ENCODE results near the gene DLX3. TPM values are rescaled to one million over a fixed set of nuclear protein-coding genes. Genes with fewer than 3 reads are reported as not detected.

The DLX3 gene
- total and polyA plus RNA-seq, 4 donors, result 0.17 to 1.3 (median 0.64) TPM

DNA sequence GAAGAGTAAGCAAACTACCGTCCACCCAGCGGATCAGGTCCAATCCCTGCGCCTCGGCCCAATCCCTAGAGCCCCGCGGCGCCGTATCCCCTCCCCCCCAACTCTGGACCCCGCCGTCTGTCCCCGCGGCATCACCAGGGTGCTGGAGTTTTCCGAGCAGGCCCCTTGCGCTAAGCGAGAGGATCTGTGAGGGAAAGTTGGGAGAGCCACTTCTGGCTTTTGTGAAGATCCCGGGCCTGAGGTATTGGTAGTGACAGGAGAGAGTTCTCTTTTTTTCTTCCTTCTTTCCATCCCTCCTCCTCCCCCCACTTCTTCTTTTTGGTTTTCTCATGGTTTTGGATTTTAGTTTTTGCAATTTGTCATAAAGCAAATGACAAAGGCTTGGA, 29.5 kb downstream of the DLX3 start:
- Histone ChIP-seq H3K27me3 (ENCODE audit: control insufficient read depth in 3 of 3, insufficient read depth in 3 of 3, low read length in 2 of 3) (peaks cover 0 to 85% (median 82%) of the 10 kb centered on the region in 3 donors), H3K4me3 (no peak overlapping the region), H3K9ac (ENCODE audit: insufficient read depth in 1 of 2, low read length in 2 of 2) (no peak overlapping the region), H3K4me1 (ENCODE audit: control insufficient read depth in 5 of 5, insufficient read depth in 5 of 5, low read length in 5 of 5) (peaks cover 0 to 23% (median 14%) of the 10 kb centered on the region in 5 donors), H3K36me3 (ENCODE audit: control insufficient read depth in 4 of 4, insufficient read depth in 4 of 4, low read length in 4 of 4) (no peaks in the 10 kb centered on the region), H3K9me3 (ENCODE audit: control insufficient read depth in 4 of 4, insufficient read depth in 3 of 4, low read length in 3 of 4) (peaks cover 0 to 6% (median 0%) of the 10 kb centered on the region in 4 donors), H3K27ac (ENCODE audit: low read depth in 1 of 2, low read length in 1 of 2) (no peak overlapping the region)
- 4 to 10% methylated on average over 16 of the region's 16 CpGs for WGBS, 2 donors
- no peak for ATAC-seq (ENCODE audit: insufficient read depth, low FRiP score)
- DNase-seq, result no peak
- TF ChIP-seq, protein P1, sequence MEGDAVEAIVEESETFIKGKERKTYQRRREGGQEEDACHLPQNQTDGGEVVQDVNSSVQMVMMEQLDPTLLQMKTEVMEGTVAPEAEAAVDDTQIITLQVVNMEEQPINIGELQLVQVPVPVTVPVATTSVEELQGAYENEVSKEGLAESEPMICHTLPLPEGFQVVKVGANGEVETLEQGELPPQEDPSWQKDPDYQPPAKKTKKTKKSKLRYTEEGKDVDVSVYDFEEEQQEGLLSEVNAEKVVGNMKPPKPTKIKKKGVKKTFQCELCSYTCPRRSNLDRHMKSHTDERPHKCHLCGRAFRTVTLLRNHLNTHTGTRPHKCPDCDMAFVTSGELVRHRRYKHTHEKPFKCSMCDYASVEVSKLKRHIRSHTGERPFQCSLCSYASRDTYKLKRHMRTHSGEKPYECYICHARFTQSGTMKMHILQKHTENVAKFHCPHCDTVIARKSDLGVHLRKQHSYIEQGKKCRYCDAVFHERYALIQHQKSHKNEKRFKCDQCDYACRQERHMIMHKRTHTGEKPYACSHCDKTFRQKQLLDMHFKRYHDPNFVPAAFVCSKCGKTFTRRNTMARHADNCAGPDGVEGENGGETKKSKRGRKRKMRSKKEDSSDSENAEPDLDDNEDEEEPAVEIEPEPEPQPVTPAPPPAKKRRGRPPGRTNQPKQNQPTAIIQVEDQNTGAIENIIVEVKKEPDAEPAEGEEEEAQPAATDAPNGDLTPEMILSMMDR (IDR thresholded peaks at IDR 0.05; ENCODE audit: control extremely low read depth, extremely low read depth), result no peak

DNA sequence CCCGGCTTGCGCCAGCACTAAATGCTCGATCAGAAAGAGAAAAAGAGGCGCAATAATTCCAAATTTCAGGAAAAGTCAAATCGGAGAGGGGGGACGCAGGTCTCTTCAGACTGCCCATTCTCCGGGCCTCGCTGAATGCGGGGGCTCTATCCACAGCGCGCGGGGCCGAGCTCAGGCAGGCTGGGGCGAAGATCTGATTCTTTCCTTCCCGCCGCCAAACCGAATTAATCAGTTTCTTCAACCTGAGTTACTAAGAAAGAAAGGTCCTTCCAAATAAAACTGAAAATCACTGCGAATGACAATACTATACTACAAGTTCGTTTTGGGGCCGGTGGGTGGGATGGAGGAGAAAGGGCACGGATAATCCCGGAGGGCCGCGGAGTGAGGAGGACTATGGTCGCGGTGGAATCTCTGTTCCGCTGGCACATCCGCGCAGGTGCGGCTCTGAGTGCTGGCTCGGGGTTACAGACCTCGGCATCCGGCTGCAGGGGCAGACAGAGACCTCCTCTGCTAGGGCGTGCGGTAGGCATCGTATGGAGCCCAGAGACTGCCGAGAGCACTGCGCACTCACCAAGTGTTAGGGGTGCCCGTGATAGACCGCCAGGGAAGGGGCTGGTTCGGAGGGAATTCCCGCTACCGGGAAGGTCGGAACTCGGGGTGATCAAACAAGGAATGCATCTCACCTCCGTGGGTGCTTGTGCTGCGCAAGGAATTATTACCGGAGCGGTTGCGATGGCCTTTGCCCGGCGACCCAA, 30.1 kb downstream of the DLX3 start:
- H3K27me3 ChIP-seq (ENCODE audit: control insufficient read depth in 3 of 3, insufficient read depth in 3 of 3, low read length in 2 of 3), result peaks cover 0 to 80% (median 76%) of the 10 kb centered on the region in 3 donors
- H3K4me3 ChIP-seq, result no peak overlapping the region
- H3K27ac ChIP-seq (ENCODE audit: low read depth in 1 of 2, low read length in 1 of 2), result no peak overlapping the region
- no peaks in the 10 kb centered on the region for H3K36me3 ChIP-seq (ENCODE audit: control insufficient read depth in 4 of 4, insufficient read depth in 4 of 4, low read length in 4 of 4)
- TF ChIP-seq, protein P1 (IDR thresholded peaks at IDR 0.05; ENCODE audit: control extremely low read depth, extremely low read depth), result no peak
- peaks cover 0 to 6% (median 0%) of the 10 kb centered on the region in 4 donors for H3K9me3 ChIP-seq (ENCODE audit: control insufficient read depth in 4 of 4, insufficient read depth in 3 of 4, low read length in 3 of 4)
- no peak for ATAC-seq (ENCODE audit: insufficient read depth, low FRiP score)
- DNase-seq, result no peak
- WGBS, 2 donors, result 6 to 9% methylated on average over 45 to 52 of the region's 52 CpGs
- H3K4me1 ChIP-seq (ENCODE audit: control insufficient read depth in 5 of 5, insufficient read depth in 5 of 5, low read length in 5 of 5), result peaks cover 0 to 23% (median 14%) of the 10 kb centered on the region in 5 donors
- no peak overlapping the region for H3K9ac ChIP-seq (ENCODE audit: insufficient read depth in 1 of 2, low read length in 2 of 2)

DNA sequence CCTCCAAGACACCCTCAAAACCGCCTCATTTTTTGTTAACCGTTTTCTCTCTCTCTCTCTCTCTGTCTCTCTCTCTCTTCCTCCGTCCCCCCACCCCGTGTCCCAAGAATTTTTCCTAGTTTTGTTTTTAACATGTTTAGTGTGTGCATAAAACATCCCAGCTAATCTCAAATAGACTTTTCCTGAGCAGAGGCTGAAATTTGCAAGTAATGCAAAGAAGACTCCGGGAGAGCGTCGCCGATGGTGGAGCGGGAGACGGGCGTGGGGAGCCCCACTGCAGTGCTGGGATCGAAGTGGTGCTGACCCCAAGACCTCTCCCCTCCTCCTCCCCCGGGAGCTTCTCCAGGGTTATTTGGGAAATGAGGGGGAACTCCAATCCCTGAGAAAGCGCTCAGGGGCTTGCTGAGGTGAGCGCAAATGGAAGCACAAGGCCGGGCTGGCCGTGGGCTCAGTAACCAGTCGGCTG, 30.7 kb downstream of the DLX3 start:
- TF ChIP-seq, protein P1 (IDR thresholded peaks at IDR 0.05; ENCODE audit: control extremely low read depth, extremely low read depth), result no peak
- DNase-seq (peak in 1 of 3 donors; percentile 28), ATAC-seq (ENCODE audit: insufficient read depth, low FRiP score) (no peak)
- 11 to 15% methylated on average over 18 of the region's 18 CpGs for WGBS, 2 donors
- Histone ChIP-seq H3K4me3 (no peak overlapping the region), H3K9ac (ENCODE audit: insufficient read depth in 1 of 2, low read length in 2 of 2) (no peak overlapping the region), H3K4me1 (ENCODE audit: control insufficient read depth in 5 of 5, insufficient read depth in 5 of 5, low read length in 5 of 5) (peaks cover 0 to 20% (median 14%) of the 10 kb centered on the region in 5 donors), H3K9me3 (ENCODE audit: control insufficient read depth in 4 of 4, insufficient read depth in 3 of 4, low read length in 3 of 4) (peaks cover 0 to 6% (median 0%) of the 10 kb centered on the region in 4 donors), H3K27me3 (ENCODE audit: control insufficient read depth in 3 of 3, insufficient read depth in 3 of 3, low read length in 2 of 3) (peaks cover 0 to 75% (median 72%) of the 10 kb centered on the region in 3 donors), H3K27ac (ENCODE audit: low read depth in 1 of 2, low read length in 1 of 2) (no peak overlapping the region), H3K36me3 (ENCODE audit: control insufficient read depth in 4 of 4, insufficient read depth in 4 of 4, low read length in 4 of 4) (no peaks in the 10 kb centered on the region)
